ENCODE measurements around the gene IL34. TPM values are rescaled to one million over a fixed set of nuclear protein-coding genes. Genes with fewer than 3 reads are reported as not detected.

Gene IL34
- total RNA-seq, 1 experiment from 2014 or later, result 4.4 TPM

DNA sequence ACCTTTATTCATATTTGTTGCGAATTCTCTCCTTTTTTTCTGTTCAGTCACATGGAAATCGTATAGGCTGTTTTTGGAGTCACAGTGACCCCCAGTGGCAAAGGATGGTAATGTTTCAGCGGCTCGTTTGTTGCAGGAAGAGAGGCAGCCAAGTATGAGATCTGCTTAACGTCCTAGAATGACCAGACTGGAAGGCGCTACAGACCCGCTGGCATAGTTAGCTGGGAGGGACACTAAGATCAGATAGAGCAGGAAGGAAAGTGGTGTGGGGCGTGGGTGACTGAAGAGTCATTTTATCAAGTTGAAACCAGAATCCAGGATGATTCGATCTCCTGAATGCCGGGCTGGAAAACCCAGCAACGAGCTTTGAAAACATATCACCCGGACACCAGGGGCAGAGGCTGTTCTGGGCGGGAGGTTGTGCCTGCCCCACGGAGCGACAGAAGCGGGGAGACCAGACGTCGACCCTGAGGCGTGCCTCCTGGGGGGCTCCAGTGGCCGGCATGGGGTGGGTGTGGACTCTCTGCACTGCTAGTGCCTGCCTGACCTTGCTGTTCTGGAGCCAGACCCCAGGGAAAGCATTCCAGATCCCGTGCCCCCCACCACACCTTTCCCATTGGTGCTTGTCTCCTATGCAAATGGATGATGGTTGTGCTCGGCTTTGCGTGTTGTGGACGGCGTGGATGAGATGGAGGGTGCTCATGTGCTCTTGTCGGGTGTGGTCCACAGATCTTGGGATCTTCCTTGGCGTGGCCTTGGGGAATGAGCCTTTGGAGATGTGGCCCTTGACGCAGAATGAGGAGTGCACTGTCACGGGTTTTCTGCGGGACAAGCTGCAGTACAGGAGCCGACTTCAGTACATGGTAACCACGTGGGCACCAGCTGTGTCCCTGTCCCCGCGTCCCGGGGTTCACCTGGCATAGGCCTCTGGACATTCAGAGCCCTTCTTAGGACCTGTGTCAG is 7.7 kb downstream of the IL34 start:
- Histone ChIP-seq H3K4ac (ENCODE audit: low read depth, low read length) (no peak overlapping the region), H2BK15ac (ENCODE audit: low read depth, low read length) (no peak overlapping the region), H3K56ac (ENCODE audit: insufficient read length, low read depth, low read length) (no peak overlapping the region), H2BK120ac (ENCODE audit: low read depth, low read length, poor library complexity, severe bottlenecking) (no peak overlapping the region), H4K20me1 (ENCODE audit: control insufficient read depth, insufficient read depth, insufficient read length) (no peaks in the 10 kb centered on the region), H3K9ac (ENCODE audit: extremely low read depth, insufficient read length, low read length) (no peak overlapping the region), H2BK12ac (ENCODE audit: insufficient read length, low read depth, low read length) (no peak overlapping the region), H3K9me3 (ENCODE audit: control insufficient read depth, low read depth, low read length) (no peaks in the 10 kb centered on the region), H3K14ac (ENCODE audit: insufficient read depth, low read length) (no peak overlapping the region), H3K79me1 (ENCODE audit: insufficient read depth, low read depth, low read length, poor library complexity, severe bottlenecking) (no peaks in the 10 kb centered on the region), H2AFZ (ENCODE audit: low read length) (no peak overlapping the region), H3K4me1 (ENCODE audit: insufficient read depth, low read length) (no peaks in the 10 kb centered on the region), H3K23ac (ENCODE audit: insufficient read length, low read depth, low read length) (no peak overlapping the region), H3K79me2 (ENCODE audit: insufficient read depth, low read length) (no peaks in the 10 kb centered on the region), H4K5ac (ENCODE audit: insufficient read length, low read depth, low read length) (no peak overlapping the region), H2AK5ac (ENCODE audit: insufficient read length, low read length) (no peak overlapping the region), H3K27me3 (ENCODE audit: insufficient read depth, low read length) (no peaks in the 10 kb centered on the region), H3K23me2 (ENCODE audit: insufficient read length, low read depth, low read length, poor library complexity, severe bottlenecking) (no peaks in the 10 kb centered on the region), H3K27ac (ENCODE audit: insufficient read length, low read depth, low read length) (no peak overlapping the region), H4K91ac (ENCODE audit: insufficient read length, low read depth, low read length) (no peak overlapping the region), H2BK20ac (ENCODE audit: low read depth, low read length, poor library complexity, severe bottlenecking) (no peak overlapping the region), H3K4me2 (ENCODE audit: insufficient read depth, insufficient read length, low read length) (no peak overlapping the region), H3K18ac (ENCODE audit: insufficient read length, low read depth, low read length) (no peak overlapping the region), H4K8ac (replicated peaks; ENCODE audit: insufficient read length, low read depth, low read length) (no peak overlapping the region), H2BK5ac (ENCODE audit: insufficient read length, low read length) (no peak overlapping the region), H3T11ph (ENCODE audit: low read length) (no peak overlapping the region)
- TF ChIP-seq, protein P1, sequence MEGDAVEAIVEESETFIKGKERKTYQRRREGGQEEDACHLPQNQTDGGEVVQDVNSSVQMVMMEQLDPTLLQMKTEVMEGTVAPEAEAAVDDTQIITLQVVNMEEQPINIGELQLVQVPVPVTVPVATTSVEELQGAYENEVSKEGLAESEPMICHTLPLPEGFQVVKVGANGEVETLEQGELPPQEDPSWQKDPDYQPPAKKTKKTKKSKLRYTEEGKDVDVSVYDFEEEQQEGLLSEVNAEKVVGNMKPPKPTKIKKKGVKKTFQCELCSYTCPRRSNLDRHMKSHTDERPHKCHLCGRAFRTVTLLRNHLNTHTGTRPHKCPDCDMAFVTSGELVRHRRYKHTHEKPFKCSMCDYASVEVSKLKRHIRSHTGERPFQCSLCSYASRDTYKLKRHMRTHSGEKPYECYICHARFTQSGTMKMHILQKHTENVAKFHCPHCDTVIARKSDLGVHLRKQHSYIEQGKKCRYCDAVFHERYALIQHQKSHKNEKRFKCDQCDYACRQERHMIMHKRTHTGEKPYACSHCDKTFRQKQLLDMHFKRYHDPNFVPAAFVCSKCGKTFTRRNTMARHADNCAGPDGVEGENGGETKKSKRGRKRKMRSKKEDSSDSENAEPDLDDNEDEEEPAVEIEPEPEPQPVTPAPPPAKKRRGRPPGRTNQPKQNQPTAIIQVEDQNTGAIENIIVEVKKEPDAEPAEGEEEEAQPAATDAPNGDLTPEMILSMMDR (conservative IDR thresholded peaks at IDR 0.05), result peak; percentile 96
- Mint-ChIP-seq H3K9me3 (peaks cover 0 to under 1% of the 10 kb centered on the region in 2 experiments; a peak in 1 of 5 replicates), H3K4me1 (peaks cover 14 to 18% of the 10 kb centered on the region in 2 experiments), H3K27ac (0 out of 7 replicates have a peak overlapping the region, but pooled peaks of 1 of the 3 experiments have one; percentile 3), H3K4me3 (no peak overlapping the region; a peak in 1 of 5 replicates), H3K36me3 (ENCODE audit: insufficient read depth in 1 of 3, low read depth in 3 of 3) (peaks cover 0 to 3% (median 2%) of the 10 kb centered on the region in 3 experiments; a peak in 5 of 7 replicates), H3K27me3 (ENCODE audit: low read depth) (no peaks in the 10 kb centered on the region; the same call in 1 of the 2 replicates)
- DNase-seq, result peak; percentile 83
- WGBS (ENCODE audit: extremely low coverage, insufficient read length, low lambda C conversion rate), result no CpG with 5 or more reads among the region's 35 CpGs

All from H9 (cell line).